GM13977 (cell line): ENCODE measurements around the gene NCOA4.
"Not testable (repeated sequence)": the region's sequence is repeated elsewhere in the genome, so short reads cannot be mapped to it uniquely, and the experiment has no call there.

ENCODE experiments used
- DNase-seq: peaks from one replicate; pipeline ENCODE4 v3.0.0; 2012; ENCODE audit warnings: low spot score
- CTCF ChIP-seq: IDR thresholded peaks from 2 replicates; pipeline ENCODE4 v1.5.1; 2012; ENCODE audit warnings: mild to moderate bottlenecking, control low read depth; ENCODE audit not compliant: insufficient read depth; ENCODE audit errors: extremely low read depth, missing control alignments
- in situ Hi-C: fragments of 300-500 bp; cut with MboI; formaldehyde crosslinking; loops from one replicate; pipeline ENCODE4 v1.12.0; 2022; ENCODE audit warnings: low sequenced_read_pairs, low pct_unique_long_range_greater_than_20kb, mixed read lengths, inconsistent platforms; ENCODE audit not compliant: unreplicated experiment

NCOA4 gene

GRCh38 chr10:46062723-46063428 lies 32.5 kb upstream of the NCOA4 start:
- in situ Hi-C loops = no loop called here
- DNase-seq = no peak
- TF ChIP-seq CTCF = no peak

GRCh38 chr10:46060706-46061105 lies 30.3 kb upstream of the NCOA4 start:
- no peak for TF ChIP-seq CTCF
- DNase-seq = no peak
- in situ Hi-C loops = no loop called here

DNA sequence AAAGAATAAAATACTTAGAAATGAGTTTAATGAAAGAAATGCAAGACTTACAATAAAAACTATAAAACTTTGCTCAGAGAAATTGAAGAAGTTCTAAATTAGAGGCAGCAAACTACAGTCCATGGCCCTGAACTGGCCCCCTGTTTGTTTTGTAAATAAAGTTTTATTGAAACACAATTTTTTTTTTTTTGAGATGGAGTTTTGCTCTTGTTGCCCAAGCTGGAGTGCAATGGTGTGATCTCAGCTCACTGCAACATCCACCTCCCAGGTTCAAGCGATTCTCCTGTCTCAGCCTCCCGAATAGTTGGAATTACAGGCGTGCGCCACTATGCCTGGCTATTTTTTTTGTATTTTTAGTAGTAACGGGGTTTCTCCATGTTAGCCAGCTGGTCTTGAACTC lies 27.5 kb upstream of the NCOA4 start:
- in situ Hi-C loops, DNase-seq: not testable (repeated sequence)

GRCh38 chr10:46057038-46057437 lies 26.6 kb upstream of the NCOA4 start:
- no peak for DNase-seq
- in situ Hi-C loops = no loop called here
- TF ChIP-seq CTCF = no peak

DNA sequence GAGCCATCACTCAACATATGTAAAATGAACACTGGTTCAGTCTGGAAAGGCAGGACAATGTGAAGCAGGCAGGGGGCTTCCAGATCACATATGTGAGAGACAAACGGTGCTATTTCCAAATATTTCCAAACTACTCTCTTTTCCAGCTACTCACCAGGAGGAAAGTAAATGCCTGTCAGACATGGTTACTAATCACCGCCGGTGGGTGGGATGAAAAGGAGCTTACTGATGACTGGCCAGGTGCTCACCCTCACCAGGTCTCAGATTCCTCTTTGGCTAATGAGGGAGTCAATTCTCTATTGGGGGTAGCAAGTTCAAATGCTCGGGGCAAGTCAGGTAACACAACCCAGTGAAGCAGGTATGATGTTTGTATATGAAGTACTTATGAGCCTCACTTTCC lies 25.3 kb upstream of the NCOA4 start:
- in situ Hi-C loops = no loop called here
- TF ChIP-seq CTCF = no peak
- no peak for DNase-seq

GRCh38 chr10:46053534-46054434 lies 23.4 kb upstream of the NCOA4 start:
- no peak for TF ChIP-seq CTCF
- in situ Hi-C loops = no loop called here
- no peak for DNase-seq

GRCh38 chr10:46052791-46053375 lies 22.5 kb upstream of the NCOA4 start:
- no peak for DNase-seq
- in situ Hi-C loops = no loop called here
- no peak for TF ChIP-seq CTCF
